HG03457 (cell line): ENCODE measurements around the gene CHCHD5.
A peak's percentile ranks its signal among the peaks of the same experiment; 100 is the strongest.
"Not testable (repeated sequence)": the region's sequence is repeated elsewhere in the genome, so short reads cannot be mapped to it uniquely, and the experiment has no call there.

Experiments
- ATAC-seq: cut with Tn5 transposase; IDR thresholded peaks from one replicate; pipeline ENCODE4 v1.9.1; 2021; ENCODE audit warnings: moderate number of reproducible peaks; ENCODE audit not compliant: unreplicated experiment

CHCHD5 gene, protein sequence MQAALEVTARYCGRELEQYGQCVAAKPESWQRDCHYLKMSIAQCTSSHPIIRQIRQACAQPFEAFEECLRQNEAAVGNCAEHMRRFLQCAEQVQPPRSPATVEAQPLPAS

DNA sequence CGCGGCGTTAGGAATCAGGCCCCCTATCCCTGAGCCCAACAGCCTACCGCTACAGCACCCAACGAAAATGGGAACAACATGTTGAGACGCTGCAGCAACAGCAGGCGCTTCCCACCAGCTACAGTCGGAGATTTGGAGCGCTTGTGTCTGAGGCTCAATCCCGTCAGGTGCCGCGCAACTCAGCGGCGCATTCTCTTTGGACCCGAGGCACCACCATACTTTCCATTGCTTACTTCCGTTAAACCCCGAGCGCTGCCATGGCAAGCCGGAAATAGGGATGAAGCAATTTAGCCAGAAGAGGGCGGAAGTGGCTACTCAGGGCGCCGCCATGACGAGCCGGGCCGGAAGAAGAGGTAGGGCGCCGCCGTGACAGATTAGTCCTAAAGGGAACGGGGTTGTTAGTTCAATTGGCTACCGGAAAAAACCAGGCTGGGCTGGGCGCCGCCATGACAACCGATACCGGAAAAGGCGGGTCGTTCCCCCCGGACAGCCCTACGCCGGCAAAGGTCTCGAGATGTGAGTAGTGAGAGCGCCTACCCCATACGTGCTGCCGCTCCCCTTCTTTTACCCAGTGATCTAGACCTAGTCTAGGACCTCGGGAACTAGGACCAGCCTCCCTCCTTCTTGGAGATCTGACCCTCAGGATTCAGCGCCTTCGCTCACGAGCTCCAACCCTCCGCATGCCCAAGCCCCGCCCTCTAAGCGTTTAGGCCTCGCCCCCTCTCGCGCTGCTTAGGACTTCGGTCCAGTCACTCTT is at the start of gene CHCHD5:
CHCHD5 (plus strand) TSS at position 476 of the 757 bp plus-strand sequence; CDS start at position 515, 39 bp downstream.
- ATAC-seq = peak; percentile 83

DNA sequence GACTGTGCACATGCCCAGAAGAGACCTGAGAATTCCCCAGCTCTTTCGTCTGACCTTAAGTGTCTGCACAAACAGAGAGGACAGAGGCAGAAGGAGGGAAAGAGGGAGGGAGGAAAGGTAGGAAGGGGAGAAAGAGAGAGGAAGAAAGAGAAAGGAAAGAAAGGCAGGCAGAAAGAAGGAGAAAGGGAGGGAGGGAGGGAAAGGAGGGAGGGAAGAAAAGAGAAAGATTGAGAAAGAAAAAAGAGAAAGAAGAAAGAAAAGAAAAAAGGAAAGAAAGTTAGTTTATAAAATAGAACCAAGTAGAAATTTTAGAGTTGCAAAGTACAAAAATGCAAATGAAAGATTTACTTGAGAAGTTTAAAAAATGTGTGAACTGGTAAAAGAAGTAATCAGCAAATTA is 49.6 kb upstream of the CHCHD5 start:
- ATAC-seq = no peak

DNA sequence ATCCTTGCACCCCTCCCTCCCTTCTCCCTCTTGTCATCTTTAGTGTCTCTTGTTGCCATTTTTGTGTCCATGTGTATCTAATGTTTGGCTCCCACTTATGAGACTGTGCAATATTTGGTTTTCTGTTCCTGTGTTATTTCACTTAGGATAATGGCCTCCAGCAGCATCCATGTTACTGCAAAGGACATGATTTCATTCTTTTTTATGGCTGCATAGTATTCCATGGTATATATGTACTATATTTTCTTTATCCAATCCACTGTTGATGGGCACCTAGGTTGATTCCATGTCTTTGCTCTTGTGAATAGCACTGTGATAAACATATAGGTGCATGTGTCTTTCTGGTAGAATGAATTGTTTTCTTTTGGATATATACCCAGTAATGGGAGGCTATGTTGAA is 47.7 kb upstream of the CHCHD5 start:
- ATAC-seq = not testable (repeated sequence)

DNA sequence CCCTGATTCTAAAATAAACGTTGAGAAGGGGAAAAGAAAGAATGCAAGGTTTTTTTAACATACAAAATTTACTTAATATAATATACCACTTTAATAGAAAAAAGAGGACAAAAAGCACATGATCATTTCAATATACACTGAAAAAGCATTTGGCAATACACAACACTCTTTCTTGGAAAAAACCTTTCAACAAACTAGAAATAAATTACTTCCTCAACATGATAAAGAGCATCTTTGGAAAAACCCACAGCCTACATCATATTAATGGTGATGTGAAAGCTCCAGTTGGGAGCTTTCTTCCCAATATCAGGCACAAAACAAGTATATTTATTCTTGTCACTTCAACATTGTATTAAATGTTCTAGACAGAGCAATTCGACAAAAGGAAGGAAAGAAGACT is 45.1 kb upstream of the CHCHD5 start:
- ATAC-seq = no peak

DNA sequence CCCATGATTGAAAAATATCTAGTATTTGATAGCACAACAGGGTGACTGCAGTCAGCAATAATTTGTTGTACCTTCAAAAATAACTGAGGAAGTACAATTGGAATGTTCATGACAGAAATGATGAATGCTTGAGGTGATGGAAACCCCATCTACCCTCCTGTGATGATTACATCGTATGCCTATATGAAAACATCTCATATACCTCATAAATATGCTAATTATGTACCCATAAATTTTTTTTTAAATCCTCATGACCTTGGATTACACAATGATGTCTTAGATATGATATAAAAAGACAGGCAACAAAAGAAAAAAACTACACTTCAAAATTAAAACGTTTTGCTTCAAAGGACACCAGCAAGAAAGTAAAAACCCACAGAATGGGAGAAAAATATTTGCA is 43.5 kb upstream of the CHCHD5 start:
- no peak for ATAC-seq

GRCh38 chr2:112541315-112542122 is 42.9 kb upstream of the CHCHD5 start:
- ATAC-seq = peak; percentile 40

GRCh38 chr2:112542123-112542983 is 42.1 kb upstream of the CHCHD5 start, which contains the start of gene POLR1B:
Gene POLR1B (plus strand): TSS chr2:112542465. CDS start chr2:112542495, 30 bp downstream.
- peak; percentile 57 for ATAC-seq

DNA sequence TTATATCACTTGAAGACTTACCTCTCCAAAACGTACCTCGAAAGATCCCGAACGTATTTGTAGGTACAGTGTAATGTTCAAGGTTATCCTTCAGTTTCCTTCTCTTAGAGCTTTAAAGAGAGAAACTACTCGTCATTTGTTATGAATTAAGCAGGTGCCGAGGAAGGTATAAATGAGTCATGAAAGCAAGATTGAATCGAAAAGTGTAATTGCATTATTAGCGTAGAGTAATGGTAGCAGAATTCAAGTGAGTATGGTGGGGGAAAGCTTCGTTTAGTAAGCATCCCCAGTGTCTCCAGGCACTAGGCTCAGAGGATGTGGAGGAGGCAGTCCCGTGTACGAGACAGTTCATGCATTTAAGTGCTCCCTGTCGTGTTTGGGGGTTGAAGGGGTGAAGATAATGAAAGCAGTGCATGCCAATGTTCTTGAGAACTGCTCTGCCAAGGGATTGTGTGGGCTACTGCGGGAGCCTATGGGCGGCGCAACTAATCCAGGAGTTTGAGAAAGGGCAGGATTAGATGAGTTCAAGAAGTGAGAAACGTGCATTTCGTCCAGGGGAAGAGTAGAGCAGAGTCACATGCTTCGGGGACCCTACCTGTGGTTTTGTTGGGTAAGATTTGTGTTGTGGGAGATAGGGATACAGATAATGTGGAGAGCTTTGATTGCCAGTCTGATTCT is 41.3 kb upstream of the CHCHD5 start:
- no peak for ATAC-seq

GRCh38 chr2:112547333-112547732 is 37.1 kb upstream of the CHCHD5 start:
- ATAC-seq = no peak

DNA sequence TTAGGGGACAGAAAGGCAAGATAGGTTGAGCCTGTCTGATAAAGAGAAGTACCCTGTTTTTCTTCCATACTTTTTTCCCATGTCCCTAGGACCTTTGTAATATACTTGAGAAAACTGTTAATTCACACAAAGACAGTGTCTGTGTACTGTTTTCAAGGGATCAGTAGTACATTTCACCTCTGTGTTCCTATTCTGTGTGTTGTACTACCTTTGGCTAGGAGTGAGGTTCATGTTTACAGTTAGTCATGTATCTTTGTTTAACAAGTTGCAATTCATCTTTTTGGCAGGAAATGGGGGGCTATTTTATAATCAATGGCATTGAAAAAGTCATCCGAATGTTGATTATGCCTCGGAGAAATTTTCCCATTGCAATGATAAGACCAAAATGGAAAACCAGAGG is 35.4 kb upstream of the CHCHD5 start:
- no peak for ATAC-seq

GRCh38 chr2:112566104-112566503 is 18.3 kb upstream of the CHCHD5 start:
- ATAC-seq = peak; percentile 60

- ATAC-seq = not testable (repeated sequence)
Observed at GRCh38 chr2:112566508-112566907, 17.9 kb upstream of the CHCHD5 start.

- no peak for ATAC-seq
Observed at GRCh38 chr2:112572005-112572404, 12.4 kb upstream of the CHCHD5 start.

DNA sequence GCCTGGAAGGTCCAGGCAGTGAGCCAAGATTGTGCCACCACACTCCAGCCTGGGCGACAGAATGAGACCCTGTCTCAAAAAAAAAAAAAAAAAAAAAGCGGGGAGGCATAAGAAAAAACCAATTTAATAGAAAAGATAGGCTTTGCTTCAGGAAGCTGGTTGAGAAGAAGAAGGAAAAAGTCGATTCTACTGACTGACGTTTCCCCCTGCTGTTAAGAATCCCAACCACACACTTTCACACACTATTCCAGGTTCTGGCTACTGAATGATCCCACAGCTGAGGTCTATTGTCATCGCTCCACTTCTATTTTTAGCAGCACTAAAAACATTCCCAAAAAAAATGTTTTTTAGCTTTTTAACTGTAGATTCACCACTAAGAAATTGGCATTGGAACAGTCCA is 6.7 kb upstream of the CHCHD5 start:
- ATAC-seq = no peak

DNA sequence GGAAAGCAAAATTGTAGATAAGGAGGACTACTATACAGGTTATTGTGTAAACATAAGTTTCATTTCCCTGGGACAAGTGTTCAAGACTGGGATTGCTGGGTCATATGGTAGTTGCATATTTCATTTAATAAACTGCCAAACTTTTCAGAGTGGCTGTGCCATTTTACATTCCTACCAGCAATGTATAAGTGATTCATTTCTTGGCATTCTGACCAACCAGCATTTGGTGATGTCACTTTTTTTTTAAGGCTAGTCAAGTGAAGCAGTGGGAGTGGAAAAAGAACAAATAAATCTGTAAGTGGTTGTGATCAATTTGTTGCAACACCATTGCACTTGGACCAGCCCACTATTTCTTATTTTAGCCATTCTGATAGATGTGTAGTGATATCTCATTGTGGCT is 5.2 kb upstream of the CHCHD5 start:
- ATAC-seq = no peak

GRCh38 chr2:112580084-112580483 is 4.3 kb upstream of the CHCHD5 start:
- ATAC-seq = no peak

DNA sequence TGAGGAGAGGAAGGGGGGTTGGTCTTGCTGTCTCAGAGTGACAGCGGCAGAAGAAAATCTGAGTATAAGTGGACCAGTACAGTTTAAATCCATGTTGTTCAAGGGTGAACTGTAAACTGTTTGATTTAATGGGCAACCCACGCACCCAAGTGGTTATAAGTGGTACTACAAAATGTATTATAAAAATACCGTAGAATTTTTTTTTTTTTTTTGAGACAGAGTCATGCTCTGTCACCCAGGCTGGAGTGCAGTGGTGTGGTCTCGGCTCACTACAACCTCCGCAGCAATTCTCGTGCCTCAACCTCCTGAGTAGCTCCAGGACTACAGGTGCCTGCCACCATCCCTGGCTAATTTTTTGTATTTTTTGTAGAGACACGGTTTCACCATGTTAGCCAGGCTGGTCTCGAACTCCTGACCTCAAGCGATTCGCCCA is 2.1 kb upstream of the CHCHD5 start:
- no peak for ATAC-seq

GRCh38 chr2:112583497-112584133 is 794 bp upstream of the CHCHD5 start:
- ATAC-seq = no peak

GRCh38 chr2:112584891-112585250 is 462 bp downstream of the CHCHD5 start:
- no peak for ATAC-seq

- ATAC-seq = no peak
Observed at GRCh38 chr2:112585400-112585799, 991 bp downstream of the CHCHD5 start.
